HFF-Myc (cell line): ENCODE measurements around the gene CTSW.

Experiments used
- DNase-seq: peaks from one replicate; pipeline ENCODE4 v3.0.0-alpha.2; 2011; ENCODE audit warnings: low read depth; ENCODE audit errors: extremely low read depth
- H3K4me3 ChIP-seq: replicated peaks from 2 replicates; pipeline ENCODE4 v1.5.1; 2011; ENCODE audit warnings: low read depth, mild to moderate bottlenecking, control low read depth, low read length
- TF ChIP-seq, protein P1 (sequence below): IDR thresholded peaks from 2 replicates; pipeline ENCODE4 v1.5.1; 2012; ENCODE audit warnings: mild to moderate bottlenecking, low read depth, low read length, control low read depth; ENCODE audit errors: missing control alignments

CTSW gene

DNA sequence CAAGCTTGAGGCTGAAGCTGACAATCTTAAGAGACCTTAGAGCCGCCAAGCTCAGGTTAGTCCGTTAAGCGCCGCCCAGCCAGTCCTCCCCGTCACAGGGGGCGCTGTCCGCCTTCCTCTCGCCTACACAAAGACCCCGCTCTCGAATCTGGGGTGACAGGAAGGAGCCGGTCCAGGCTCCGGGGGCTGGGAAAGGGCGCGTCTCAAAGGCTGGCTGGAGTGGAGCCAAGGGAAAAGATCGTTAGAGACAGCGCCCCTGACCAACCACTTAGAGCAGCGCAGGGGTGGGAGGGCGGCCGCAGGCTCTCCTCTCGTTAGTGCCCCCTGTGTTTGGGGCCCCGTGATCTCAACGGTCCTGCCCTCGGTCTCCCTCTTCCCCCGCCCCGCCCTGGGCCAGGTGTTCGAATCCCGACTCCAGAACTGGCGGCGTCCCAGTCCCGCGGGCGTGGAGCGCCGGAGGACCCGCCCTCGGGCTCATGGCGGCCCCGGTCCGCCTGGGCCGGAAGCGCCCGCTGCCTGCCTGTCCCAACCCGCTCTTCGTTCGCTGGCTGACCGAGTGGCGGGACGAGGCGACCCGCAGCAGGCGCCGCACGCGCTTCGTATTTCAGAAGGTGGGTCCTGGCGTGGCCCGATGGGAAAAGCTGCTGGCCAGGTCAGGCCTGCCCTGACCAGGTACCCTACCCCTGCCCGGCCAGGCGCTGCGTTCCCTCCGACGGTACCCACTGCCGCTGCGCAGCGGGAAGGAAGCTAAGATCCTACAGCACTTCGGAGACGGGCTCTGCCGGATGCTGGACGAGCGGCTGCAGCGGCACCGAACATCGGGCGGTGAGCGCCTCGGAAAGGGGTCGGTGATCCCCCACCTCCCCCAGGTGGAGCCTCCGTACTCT is 19.1 kb upstream of the CTSW start, which contains the start of gene MUS81:
MUS81 (plus strand) TSS at position 156 of the 887 bp plus-strand sequence; CDS start at position 477, 321 bp downstream.
- TF ChIP-seq, protein P1, sequence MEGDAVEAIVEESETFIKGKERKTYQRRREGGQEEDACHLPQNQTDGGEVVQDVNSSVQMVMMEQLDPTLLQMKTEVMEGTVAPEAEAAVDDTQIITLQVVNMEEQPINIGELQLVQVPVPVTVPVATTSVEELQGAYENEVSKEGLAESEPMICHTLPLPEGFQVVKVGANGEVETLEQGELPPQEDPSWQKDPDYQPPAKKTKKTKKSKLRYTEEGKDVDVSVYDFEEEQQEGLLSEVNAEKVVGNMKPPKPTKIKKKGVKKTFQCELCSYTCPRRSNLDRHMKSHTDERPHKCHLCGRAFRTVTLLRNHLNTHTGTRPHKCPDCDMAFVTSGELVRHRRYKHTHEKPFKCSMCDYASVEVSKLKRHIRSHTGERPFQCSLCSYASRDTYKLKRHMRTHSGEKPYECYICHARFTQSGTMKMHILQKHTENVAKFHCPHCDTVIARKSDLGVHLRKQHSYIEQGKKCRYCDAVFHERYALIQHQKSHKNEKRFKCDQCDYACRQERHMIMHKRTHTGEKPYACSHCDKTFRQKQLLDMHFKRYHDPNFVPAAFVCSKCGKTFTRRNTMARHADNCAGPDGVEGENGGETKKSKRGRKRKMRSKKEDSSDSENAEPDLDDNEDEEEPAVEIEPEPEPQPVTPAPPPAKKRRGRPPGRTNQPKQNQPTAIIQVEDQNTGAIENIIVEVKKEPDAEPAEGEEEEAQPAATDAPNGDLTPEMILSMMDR, result peak; percentile 86
- H3K4me3 ChIP-seq, result peak within 1 kb of the TSS; percentile 80
- peak; percentile 95 for DNase-seq

DNA sequence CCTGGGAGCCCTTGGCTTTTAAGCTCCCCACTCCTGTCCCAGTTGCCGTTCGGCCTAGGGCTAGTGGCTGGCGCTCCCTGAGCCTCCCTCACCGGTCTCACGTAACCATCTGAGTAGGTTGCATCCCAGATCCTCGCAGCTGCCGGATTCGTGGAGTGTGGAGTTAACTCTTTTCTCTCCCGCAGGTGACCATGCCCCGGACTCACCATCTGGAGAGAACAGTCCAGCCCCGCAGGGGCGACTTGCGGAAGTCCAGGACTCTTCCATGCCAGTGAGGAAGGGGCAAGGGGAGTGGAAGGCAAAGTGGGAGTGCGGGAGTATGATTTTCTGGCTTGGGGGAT is 18.5 kb upstream of the CTSW start:
- DNase-seq, result no peak
- TF ChIP-seq, protein P1, result no peak
- peak overlapping the region; percentile 80 for H3K4me3 ChIP-seq

DNA sequence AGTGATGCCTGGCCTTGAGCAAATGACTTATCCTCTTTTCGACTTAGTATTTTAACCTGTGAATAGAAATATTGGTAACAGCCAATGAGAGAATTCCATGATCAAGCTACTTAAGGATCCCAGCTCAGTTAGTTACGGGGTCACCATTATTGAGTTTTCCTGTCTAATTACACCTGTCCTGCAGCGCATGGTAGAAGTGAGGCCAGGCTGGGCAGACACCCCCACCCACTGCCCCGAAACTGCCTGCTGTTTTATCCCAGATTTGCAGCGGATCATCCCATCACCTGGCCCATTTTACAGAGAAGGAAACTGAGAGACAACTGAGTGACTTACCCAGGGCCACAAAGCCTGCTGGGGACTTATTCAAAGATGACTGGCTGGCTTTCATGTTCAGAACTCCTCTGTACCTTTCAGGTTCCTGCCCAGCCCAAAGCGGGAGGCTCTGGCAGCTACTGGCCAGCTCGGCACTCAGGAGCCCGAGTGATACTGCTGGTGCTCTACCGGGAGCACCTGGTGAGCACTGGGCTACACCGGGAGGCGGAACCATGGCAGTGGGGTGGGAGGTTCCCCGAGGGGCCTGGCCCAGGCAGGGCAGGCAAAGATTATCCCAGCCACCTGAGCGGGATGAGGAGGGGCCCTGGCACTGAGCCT is 18.0 kb upstream of the CTSW start:
- DNase-seq, result no peak
- H3K4me3 ChIP-seq, result peak overlapping the region; percentile 80
- TF ChIP-seq, protein P1, result no peak

DNA sequence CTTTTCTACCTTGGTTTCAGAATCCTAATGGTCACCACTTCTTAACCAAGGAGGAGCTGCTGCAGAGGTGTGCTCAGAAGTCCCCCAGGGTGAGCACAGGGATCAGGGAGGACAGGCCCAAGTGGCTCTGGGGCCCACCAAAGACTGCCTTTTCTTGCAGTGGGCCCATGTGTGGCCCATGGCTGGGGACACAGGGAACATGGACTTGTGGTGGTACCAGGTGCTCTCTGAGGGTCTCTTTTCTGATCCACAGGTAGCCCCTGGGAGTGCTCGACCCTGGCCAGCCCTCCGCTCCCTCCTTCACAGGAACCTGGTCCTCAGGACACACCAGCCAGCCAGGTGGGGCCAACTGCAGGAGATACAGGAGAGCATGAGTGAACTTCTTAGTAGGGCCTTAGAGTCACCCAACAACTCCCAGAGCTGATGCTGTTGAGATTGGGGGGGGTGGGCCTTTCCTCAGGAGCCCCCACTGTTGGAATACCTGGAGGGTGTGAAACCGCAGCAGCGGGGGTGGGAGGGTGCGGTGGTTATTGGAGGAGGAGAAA is 17.4 kb upstream of the CTSW start:
- TF ChIP-seq, protein P1, result no peak
- no peak for DNase-seq
- H3K4me3 ChIP-seq, result peak overlapping the region; percentile 80; the same call in 1 of the 2 replicates

DNA sequence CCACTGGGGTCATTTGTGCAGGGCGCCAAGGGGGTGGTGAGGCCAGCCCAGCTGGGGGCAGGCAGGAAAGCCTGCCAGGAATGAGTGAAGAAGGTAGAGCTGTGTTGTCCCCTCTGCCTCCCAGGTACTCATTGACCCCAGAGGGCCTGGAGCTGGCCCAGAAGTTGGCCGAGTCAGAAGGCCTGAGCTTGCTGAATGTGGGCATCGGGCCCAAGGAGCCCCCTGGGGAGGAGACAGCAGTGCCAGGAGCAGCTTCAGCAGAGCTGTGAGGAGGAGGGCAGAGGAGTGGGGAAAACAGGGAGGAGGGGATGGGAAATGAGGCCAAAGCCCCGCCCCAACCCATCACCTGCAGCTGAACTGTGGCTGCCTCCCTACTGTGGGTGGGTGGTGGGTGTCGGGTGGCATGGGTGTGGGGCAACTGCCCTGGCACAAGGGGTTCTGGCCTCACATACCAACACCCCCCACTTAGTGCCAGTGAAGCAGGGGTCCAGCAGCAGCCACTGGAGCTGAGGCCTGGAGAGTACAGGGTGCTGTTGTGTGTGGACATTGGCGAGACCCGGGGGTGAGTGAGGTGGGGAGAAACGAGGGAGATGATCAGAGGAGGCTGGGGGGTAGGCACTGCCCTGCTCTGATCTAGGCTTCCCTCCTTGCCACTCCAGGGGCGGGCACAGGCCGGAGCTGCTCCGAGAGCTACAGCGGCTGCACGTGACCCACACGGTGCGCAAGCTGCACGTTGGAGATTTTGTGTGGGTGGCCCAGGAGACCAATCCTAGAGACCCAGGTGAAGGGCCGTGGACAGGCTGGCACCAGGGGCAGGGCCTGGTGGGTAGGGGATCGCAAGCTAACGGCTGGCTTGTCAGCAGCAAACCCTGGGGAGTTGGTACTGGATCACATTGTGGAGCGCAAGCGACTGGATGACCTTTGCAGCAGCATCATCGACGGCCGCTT is 16.4 kb upstream of the CTSW start:
- TF ChIP-seq, protein P1, result no peak

More for the DNA sequence above, 16.4 kb upstream of the CTSW start:
- H3K4me3 ChIP-seq, result no peak overlapping the region
- no peak for DNase-seq
